ENCODE results near the gene RNF214.

DNA sequence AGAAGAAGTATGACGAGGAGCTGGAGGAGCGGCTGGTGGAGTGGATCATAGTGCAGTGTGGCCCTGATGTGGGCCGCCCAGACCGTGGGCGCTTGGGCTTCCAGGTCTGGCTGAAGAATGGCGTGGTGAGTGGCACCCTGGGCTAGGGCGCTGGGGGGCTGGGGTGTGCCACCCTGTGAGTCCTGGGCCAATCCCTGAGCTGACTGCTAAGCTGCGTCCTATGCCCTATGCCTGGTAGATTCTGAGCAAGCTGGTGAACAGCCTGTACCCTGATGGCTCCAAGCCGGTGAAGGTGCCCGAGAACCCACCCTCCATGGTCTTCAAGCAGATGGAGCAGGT, 29.4 kb upstream of the RNF214 start:
- TF ChIP-seq CTCF (conservative IDR thresholded peaks at IDR 0.05; ENCODE audit: low read depth, low read length) (no peak), EZH2 (IDR thresholded peaks at IDR 0.05; ENCODE audit: low read length, unreplicated experiment) (no peak)

All from PC-3 (cell line).